Activated T-helper 2 cell treated with anti-CD3 and anti-CD28 coated beads, Interferon-gamma antibody, Interleukin-2, Interleukin-4, amounts not matched to agents 10 μg/mL and 5 μg/mL and 100 μg/mL, durations not matched to agents 14 hours and 24 hours and 36 hours (primary cell): ENCODE data around the gene HEMK1. TPM values are rescaled to one million over a fixed set of nuclear protein-coding genes. Genes with fewer than 3 reads are reported as not detected.

Source experiments
- DNase-seq: peaks from one replicate; pipeline ENCODE4 v3.0.0; 2021; ENCODE audit warnings: low spot score
- H3K27ac Mint-ChIP-seq: one replicate; pipeline ENCODE4 v1.8.0; 2021; ENCODE audit warnings: mixed read lengths
- H3K27me3 Mint-ChIP-seq: one replicate; pipeline ENCODE4 v1.8.0; 2021; ENCODE audit warnings: low read depth, mixed read lengths
- H3K36me3 Mint-ChIP-seq: one replicate; pipeline ENCODE4 v1.8.0; 2021; ENCODE audit warnings: low read depth, mixed read lengths
- H3K4me1 Mint-ChIP-seq: one replicate; pipeline ENCODE4 v1.8.0; 2021; ENCODE audit warnings: low read depth, mixed read lengths
- H3K4me3 Mint-ChIP-seq: one replicate; pipeline ENCODE4 v1.8.0; 2021; ENCODE audit warnings: low read depth, mild to moderate bottlenecking, moderate library complexity, mixed read lengths
- H3K9me3 Mint-ChIP-seq: one replicate; pipeline ENCODE4 v1.8.0; 2021; ENCODE audit warnings: mixed read lengths
- intact Hi-C: fragments of 100-400 bp; cut with micrococcal nuclease; formaldehyde crosslinking; loops from one replicate; pipeline ENCODE4 v1.15.1; 2023
- total RNA-seq: library from RNA; stranded (reverse); gene quantifications from 2 replicates; pipeline ENCODE4 v1.2.3, GENCODE V29; 2022

Gene HEMK1
- total RNA-seq, 1 donor from 2014 or later: 61.7 TPM

DNA sequence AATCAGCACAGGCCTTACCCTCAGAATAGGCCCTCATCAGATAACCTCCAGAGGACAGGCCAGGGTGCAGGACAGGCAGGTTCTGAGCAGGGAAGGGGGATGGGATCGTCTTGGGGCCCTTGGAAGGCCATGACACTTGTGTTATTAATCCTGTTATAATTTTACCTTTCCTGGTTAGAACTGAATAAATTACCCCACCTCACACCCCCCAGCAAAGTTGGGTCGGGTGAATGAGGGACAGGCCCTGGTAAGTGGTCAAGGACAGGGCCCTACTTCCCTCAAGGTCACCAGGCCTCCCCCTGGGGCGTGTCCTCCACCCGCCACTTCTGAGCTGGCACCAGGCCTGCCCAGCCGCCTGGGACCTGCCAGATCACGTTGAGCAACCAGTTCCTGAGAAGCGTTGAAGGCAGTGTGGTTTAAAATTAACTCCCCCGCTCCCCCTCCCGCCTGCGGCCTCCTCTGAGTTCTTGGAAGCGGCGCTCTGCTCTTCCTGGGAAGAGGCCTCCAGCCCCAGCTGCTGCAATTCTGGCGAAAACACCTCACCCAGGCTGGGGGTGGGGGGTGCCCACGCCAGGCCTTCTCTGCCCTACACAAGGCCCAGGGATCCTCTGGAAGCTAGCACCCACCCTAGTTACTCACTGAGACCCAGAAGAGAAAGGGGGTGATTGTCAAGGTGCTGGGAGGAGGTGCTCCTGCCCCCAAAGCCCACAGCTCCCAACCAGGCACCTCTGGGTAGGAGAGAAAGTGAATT is 31.7 kb downstream of the HEMK1 start:
- Mint-ChIP-seq H3K36me3 (peaks cover 69% of the 10 kb centered on the region), H3K4me1 (peaks cover 81% of the 10 kb centered on the region), H3K27ac (peak overlapping the region; percentile 100), H3K4me3 (peak overlapping the region; percentile 74), H3K9me3 (no peaks in the 10 kb centered on the region), H3K27me3 (no peaks in the 10 kb centered on the region)
- intact Hi-C loops: loop anchor here (1.0 to 5.0 kb wide), 6 partner anchors 11 to 364 kb away; partner anchors contain the start of gene GNAI2
- peak; percentile 80 for DNase-seq

DNA sequence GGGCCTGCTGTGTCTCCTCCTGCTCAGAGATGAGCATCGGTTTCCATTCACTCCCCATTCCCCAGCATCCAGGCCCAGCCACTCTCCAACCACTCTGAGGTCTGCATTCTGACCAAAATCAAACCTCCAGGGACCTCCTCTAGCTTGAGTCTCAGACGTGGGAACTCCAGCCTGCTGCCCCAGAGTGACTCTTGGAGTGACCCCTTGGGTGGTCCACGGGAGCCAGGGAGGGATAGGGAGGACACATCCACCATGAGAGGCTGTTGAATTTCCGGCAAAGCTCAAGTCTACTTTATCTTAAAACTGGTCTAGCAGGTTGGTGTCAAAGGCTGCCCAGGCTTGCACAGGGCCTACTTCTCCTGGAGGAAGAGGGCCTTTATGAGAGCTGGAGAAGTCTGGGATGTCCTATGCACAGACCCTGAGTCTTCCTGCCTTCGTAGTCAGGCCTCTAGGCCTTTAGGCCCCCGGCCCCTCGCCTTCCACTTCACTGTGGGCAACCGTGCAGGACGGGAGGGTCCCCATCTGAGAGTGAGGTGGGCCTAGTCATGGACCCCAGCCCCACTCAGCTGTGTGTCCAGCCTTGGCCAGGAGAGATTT is 33.4 kb downstream of the HEMK1 start:
- Mint-ChIP-seq H3K4me1 (peaks cover 82% of the 10 kb centered on the region), H3K27me3 (no peaks in the 10 kb centered on the region), H3K36me3 (peaks cover 86% of the 10 kb centered on the region), H3K9me3 (no peaks in the 10 kb centered on the region), H3K4me3 (peak overlapping the region; percentile 74), H3K27ac (peak overlapping the region; percentile 100)
- intact Hi-C loops: loop anchor here (5.0 kb wide), 2 partner anchors 265 to 365 kb away; partner anchors contain the start of gene GNAI2
- DNase-seq: no peak

DNA sequence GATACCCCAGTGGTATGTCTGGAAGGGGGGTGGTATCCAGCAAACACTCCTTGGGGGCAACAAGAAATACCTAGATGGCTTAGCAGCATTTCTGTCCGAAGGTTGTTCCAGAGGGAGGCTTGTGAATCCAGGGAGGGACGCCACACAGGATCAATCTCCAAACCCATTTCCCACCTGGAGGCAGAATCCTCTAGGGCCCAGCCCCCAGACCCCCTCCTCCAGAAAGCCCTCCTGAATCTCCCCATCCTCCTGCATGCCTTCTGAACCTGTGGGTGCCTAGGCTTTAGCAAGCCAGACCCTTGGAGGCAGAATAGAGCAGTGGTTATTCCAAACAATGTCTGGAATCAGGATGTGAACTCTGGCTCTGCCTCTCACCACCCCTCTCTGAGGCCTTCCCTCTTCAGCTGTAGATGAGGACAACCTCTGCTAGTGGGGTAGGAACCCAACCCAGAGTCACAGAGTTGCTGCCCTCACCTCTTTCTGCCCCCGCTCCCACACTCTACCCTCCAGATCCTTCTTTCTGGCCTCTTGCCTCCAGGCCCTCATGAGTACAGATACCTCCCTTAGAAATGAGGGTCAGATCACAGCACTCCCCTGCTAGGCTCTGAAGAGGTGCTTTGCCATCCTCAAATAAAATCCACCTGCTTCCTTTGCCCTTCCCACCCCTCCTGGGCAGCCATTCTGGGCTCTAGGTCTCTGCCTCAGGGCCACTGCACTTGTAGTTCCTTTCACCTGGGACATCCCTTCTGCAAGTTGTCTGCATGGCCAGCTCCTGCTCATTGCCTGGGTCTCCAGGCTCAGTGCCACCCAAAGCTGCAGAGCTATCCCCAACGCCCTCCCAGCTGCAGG is 34.2 kb downstream of the HEMK1 start:
- Mint-ChIP-seq H3K4me1 (peaks cover 75% of the 10 kb centered on the region), H3K4me3 (peak overlapping the region; percentile 95), H3K36me3 (peaks cover 86% of the 10 kb centered on the region), H3K27ac (peak overlapping the region; percentile 100), H3K27me3 (no peaks in the 10 kb centered on the region), H3K9me3 (no peaks in the 10 kb centered on the region)
- intact Hi-C loops: loop anchor here (5.0 kb wide), 2 partner anchors 266 to 366 kb away; partner anchors contain the start of gene GNAI2
- no peak for DNase-seq

DNA sequence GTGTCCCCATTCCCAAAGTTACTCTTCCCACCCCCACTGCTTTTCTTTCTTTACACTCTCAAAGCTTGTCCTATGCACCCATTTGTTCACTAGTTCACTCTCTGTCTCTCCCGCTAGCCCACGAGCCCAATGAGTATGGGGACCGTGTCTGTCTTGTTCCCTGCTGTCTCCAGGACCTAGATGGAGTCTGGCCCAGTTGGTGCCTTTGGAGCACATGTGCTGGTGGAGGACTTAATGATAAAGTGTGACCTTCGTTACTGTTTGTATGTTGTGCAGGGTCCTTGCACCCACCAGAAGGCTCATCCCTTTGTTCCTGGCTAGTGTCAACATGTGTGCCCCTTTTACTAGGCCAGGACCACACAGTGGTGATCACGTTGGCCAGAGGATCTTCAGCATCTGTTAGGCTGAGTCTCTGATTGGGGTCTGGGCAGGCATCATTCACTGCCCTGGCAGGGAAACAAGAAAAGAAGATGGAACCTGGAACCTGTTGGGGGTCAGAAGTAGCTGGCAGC is 34.8 kb downstream of the HEMK1 start:
- H3K9me3 Mint-ChIP-seq: no peaks in the 10 kb centered on the region
- intact Hi-C loops: loop anchor here (5.0 kb wide), 2 partner anchors 267 to 367 kb away; partner anchors contain the start of gene GNAI2
- H3K4me1 Mint-ChIP-seq: peaks cover 69% of the 10 kb centered on the region
- no peaks in the 10 kb centered on the region for H3K27me3 Mint-ChIP-seq
- no peak for DNase-seq
- peak overlapping the region; percentile 100 for H3K27ac Mint-ChIP-seq
- H3K36me3 Mint-ChIP-seq: peaks cover 88% of the 10 kb centered on the region
- H3K4me3 Mint-ChIP-seq: peak overlapping the region; percentile 95

DNA sequence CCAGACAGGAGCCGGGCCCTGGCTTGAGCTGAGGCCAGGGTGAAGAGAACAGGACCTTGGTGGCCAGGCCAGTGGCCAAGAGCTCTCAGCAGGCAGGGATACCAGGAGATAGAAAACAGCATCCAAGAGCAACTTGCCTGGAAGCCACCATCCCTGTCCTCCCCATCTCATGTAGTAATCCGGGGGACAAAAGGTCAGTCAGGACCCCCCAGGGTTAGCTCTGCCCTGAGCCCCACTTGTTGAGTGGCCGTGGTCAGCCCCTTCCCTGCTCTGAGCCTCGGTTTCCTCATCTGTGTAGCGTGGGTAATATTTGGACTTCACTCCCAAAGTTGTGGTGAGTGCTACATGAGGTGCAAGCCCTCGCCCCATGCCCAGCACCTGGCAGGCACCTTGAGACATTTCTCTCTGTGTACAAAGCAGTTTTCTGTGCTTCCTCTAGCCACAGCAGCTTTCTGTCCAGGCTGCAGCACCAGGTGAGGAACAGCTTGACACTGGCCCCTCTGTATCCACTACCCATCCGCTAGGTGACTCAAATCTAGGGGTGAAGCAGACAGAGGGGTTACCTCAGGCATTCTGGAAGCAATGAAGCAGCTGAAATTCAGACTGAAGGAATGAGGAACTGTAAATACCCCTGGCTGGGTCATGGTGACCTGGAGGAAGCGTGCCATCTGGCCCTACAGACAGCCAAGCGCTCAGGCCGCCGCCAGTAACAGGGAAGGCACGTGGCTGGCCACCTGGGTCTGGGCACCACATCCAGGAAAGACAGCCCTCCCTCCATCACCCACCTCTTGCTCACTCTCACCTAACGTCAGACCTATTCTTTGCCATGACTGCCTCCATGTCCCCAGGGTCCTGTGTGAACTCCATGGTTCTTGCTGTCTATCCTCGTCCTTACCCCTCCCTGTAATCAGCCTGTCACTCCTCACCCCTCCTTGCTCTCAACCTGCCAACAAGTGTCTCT is 35.6 kb downstream of the HEMK1 start:
- Mint-ChIP-seq H3K4me1 (peaks cover 62% of the 10 kb centered on the region), H3K9me3 (no peaks in the 10 kb centered on the region), H3K4me3 (peak overlapping the region; percentile 95), H3K27ac (peak overlapping the region; percentile 100), H3K27me3 (no peaks in the 10 kb centered on the region), H3K36me3 (peaks cover 88% of the 10 kb centered on the region)
- no peak for DNase-seq
- intact Hi-C loops: loop anchor here (5.0 kb wide), 2 partner anchors 268 to 368 kb away; partner anchors contain the start of gene GNAI2

DNA sequence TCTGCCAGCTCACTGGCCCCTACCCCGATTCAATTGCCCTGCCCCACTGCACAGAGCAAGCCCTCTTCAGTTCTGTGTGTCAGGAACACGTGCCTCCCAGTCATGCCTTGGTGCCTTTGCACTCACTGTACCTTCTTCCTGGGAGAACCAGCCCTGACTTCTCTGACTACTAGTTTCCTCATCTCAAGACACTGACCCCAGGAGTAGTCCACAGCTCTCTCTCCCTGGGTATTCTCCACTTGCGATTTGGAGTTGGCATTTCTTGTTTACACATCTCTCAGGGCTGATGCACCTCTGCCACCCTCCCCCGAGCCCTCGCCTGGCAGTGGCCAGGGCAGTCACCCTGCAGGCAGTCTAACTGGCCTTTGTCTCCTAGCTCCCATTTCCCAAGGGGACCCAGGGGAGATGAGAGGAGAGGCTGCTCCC is 36.6 kb downstream of the HEMK1 start:
- H3K4me1 Mint-ChIP-seq: peaks cover 52% of the 10 kb centered on the region
- no peaks in the 10 kb centered on the region for H3K27me3 Mint-ChIP-seq
- intact Hi-C loops: no loop called here
- no peak for DNase-seq
- peak overlapping the region; percentile 95 for H3K4me3 Mint-ChIP-seq
- peak overlapping the region; percentile 100 for H3K27ac Mint-ChIP-seq
- H3K36me3 Mint-ChIP-seq: peaks cover 92% of the 10 kb centered on the region
- H3K9me3 Mint-ChIP-seq: no peaks in the 10 kb centered on the region

DNA sequence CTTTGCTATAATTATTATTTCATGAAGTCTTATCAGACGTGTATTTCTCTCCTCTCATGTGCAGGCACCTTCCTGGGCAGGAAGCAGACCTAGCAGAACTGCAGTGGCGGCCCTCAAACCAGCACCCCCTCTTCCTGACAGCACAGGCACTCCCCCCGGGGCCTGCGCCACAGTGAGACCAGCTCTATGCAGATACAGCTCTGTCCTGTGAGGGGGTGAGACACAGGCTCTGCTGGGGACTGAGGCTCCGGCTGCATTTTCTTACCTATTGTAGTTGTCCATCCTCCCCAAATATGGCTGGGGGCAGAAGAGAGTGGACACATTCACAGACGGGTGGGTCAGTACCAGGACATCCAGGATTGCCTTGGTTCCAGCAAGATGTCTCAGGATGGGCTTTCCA is 37.3 kb downstream of the HEMK1 start:
- Mint-ChIP-seq H3K36me3 (peaks cover 95% of the 10 kb centered on the region), H3K27me3 (no peaks in the 10 kb centered on the region), H3K4me1 (peaks cover 45% of the 10 kb centered on the region), H3K27ac (peak overlapping the region; percentile 100), H3K9me3 (no peaks in the 10 kb centered on the region), H3K4me3 (peak overlapping the region; percentile 95)
- intact Hi-C loops: no loop called here
- DNase-seq: no peak

DNA sequence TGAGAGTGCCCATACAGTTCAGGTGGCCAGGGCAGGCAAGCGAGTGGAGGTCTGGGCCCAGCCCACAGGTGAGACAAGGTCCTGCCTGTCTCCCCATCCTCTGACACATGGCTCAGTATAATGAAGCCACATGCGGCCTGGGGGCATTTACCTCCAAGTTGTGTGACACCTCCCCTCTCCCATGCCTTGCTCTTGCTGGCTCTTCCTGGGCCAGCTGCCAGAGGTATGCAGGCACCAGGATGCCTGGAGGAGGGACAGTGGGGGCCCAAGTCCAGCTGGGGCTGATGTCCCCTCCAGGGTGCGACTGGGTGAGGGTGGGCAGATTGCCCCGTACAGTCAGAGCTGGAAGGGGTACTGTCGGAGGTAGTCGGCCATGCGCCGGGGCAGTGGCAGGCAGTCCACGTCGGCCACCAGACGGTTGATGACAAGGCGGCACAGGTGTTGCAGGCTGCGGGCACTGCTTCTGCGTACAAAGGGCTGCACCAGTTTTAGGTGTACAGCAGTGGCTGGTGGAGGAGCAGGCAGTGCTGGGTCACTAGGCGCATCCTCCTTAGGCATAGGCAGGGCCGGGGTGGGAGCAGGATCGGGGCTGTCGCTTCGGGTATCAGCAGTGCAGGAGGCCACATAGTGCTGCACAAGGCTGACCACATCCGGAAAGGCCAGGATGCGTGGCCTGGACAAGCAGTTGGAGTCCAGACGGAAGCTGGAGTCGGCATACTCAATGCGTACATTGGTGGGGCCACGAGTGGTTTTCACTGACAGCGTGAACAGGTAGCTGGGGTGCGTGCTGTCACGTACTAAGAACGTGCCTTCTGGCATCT is 38.2 kb downstream of the HEMK1 start:
- intact Hi-C loops: no loop called here
- peak overlapping the region; percentile 100 for H3K27ac Mint-ChIP-seq
- no peaks in the 10 kb centered on the region for H3K27me3 Mint-ChIP-seq
- peaks cover 37% of the 10 kb centered on the region for H3K4me1 Mint-ChIP-seq
- no peak for DNase-seq
- H3K36me3 Mint-ChIP-seq: peaks cover 98% of the 10 kb centered on the region
- H3K4me3 Mint-ChIP-seq: peak overlapping the region; percentile 95
- H3K9me3 Mint-ChIP-seq: no peaks in the 10 kb centered on the region

DNA sequence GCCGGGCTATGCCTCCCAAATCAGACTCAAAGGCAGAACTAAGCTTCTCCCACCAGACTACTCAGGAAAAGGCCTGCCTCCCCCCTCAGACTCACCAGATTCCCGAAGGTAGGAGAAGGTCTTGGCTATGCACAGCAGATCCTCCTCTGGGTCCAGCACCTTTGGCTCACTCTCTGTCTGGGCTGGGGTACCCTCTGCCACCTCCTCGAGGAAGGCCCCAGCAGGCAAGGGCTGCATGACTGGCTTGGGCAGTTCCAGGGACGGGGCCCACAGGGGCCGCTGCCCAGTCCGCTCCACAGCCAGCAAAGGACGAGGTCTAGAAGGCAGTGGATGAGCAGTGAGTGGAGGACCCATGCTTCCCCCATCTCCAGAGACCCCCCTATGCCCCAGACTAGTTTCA is 39.0 kb downstream of the HEMK1 start:
- no peaks in the 10 kb centered on the region for H3K9me3 Mint-ChIP-seq
- H3K4me1 Mint-ChIP-seq: peaks cover 29% of the 10 kb centered on the region
- H3K27me3 Mint-ChIP-seq: no peaks in the 10 kb centered on the region
- no peak for DNase-seq
- intact Hi-C loops: no loop called here
- peak overlapping the region; percentile 100 for H3K27ac Mint-ChIP-seq
- peak overlapping the region; percentile 95 for H3K4me3 Mint-ChIP-seq
- peaks cover 97% of the 10 kb centered on the region for H3K36me3 Mint-ChIP-seq

DNA sequence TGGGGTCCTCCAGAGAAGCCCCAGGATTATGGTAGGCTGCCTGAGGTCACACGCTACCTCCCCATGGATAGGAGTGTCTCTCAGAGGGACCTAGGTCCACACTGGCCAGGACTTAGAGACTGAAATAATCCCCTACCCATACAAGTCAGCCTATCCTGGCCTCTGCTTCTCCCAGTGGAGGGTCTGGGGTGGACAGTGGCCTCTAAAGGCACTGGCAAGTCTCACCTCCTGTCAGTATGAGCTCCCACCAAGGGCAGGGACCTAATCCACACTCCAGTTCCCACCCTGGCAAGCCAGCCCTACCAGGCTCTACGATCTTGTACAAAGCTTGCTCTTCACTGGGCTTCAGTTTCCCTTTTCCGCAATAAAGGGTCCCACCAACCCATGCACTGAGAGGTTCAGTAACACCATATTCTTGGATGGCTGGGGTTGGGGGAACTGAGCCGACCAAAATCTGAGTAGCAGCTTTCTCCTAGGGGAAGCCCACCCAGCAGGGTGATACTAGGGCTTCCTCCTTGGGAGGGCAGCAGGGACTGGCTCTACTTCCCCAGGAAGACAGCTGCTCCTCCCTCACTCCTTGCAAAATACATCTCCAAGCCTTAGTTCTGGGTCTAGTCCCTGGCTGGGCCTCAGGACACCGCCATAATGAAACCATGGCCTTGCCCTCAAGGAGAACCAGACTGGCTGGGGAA is 39.9 kb downstream of the HEMK1 start:
- no peak for DNase-seq
- H3K9me3 Mint-ChIP-seq: no peaks in the 10 kb centered on the region
- intact Hi-C loops: no loop called here
- H3K4me1 Mint-ChIP-seq: peaks cover 27% of the 10 kb centered on the region
- peak overlapping the region; percentile 95 for H3K4me3 Mint-ChIP-seq
- peaks cover 96% of the 10 kb centered on the region for H3K36me3 Mint-ChIP-seq
- peak overlapping the region; percentile 100 for H3K27ac Mint-ChIP-seq
- no peaks in the 10 kb centered on the region for H3K27me3 Mint-ChIP-seq

DNA sequence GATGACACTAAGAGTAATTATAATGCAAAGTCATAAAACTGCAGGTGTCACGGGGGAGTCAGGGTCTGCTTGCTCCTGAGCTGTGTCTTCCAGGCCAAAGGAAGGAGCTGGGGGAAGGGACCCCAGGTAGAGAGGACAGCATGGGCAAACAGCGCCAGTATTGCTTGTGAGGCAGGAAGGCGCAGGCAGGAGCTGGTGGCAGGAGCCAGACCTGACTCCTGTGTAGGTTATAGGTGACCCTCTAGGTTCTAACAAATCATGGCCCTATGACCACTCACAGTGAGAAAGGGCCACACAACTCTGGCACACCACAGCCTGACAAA is 40.4 kb downstream of the HEMK1 start:
- Mint-ChIP-seq H3K27ac (peak overlapping the region; percentile 100), H3K4me3 (peak overlapping the region; percentile 95), H3K36me3 (peaks cover 96% of the 10 kb centered on the region), H3K27me3 (no peaks in the 10 kb centered on the region), H3K4me1 (peaks cover 27% of the 10 kb centered on the region), H3K9me3 (no peaks in the 10 kb centered on the region)
- DNase-seq: no peak
- intact Hi-C loops: loop anchor here (5.0 to 10.0 kb wide), 2 partner anchors 888 to 1075 kb away; no protein-coding TSS in a partner anchor
